HepG2 (cell line): ENCODE data around the gene GDAP1L1. TPM values are rescaled to one million over a fixed set of nuclear protein-coding genes. Genes with fewer than 3 reads are reported as not detected.

Experiments
- ATAC-seq: fragments of 200-7000 bp; cut with Tn5 transposase; 3 replicates; pipeline ENCODE4 v1.9.1; 2020; ENCODE audit warnings: mild to moderate bottlenecking, moderate library complexity
- BruUV-seq: library from RNA; stranded (reverse); fragments of 400-500 nt; replicated peaks from 2 replicates; lab custom pipeline; 2021; lab: Mats Ljungman, UMichigan
- CTCF ChIA-PET: fragments of 300-600 bp; formaldehyde crosslinking; extraction: SDS; loops from one replicate; lab custom pipeline; 2021; ENCODE audit warnings: low total read pairs, inconsistent platforms, low intra/inter-chr PET ratio; lab: Yijun Ruan, JAX
- POLR2A ChIA-PET: fragments of 350-600 bp; sonication (Branson Sonifier 250); formaldehyde crosslinking; loops from one replicate; lab custom pipeline; 2020; ENCODE audit warnings: antibody characterized with exemption, inconsistent platforms; lab: Yijun Ruan, JAX
- DNase-seq: peaks from one replicate; pipeline ENCODE4 v3.0.0-alpha.2; 2015; ENCODE audit warnings: low spot score
- FAIRE-seq: peaks from 3 replicates; lab custom pipeline; 2011; peaks lifted over from hg19 to GRCh38; lab: Jason Lieb, UNC
- H2AFZ ChIP-seq: one replicate; pipeline ENCODE4 v1.6.1; 2011; ENCODE audit warnings: low read length, inconsistent platforms
- H3K27ac ChIP-seq: fragments of 300-600 bp; 3 replicates; pipeline ENCODE4 v1.8.0; 2011; ENCODE audit warnings: mixed run types, mild to moderate bottlenecking, mixed read lengths, low read length, inconsistent platforms; ENCODE audit not compliant: insufficient read depth; ENCODE audit errors: extremely low read length
- H3K27me3 ChIP-seq, 2 experiments: fragments of 200-600 bp in 1 of 2; 2 replicates in 1 of 2; 3 replicates in 1 of 2; pipeline versions ENCODE4 v1.6.0 to v1.8.0; 2011; ENCODE audit warnings: low read length in 2 of 2, mild to moderate bottlenecking in 2 of 2, moderate library complexity in 2 of 2, inconsistent platforms in 1 of 2; ENCODE audit not compliant: insufficient read depth in 2 of 2, control insufficient read depth in 1 of 2
- H3K36me3 ChIP-seq, 2 experiments: fragments of 200-600 bp in 1 of 2; replicated peaks in 1 of 2; 2 replicates in 1 of 2; 3 replicates in 1 of 2; pipeline versions ENCODE4 v1.5.1 to v1.8.0; 2011; ENCODE audit warnings: low read length in 2 of 2, inconsistent platforms in 1 of 2; ENCODE audit not compliant: insufficient read depth in 2 of 2, control insufficient read depth in 1 of 2
- H3K4me1 ChIP-seq: 2 replicates; pipeline ENCODE4 v1.5.1; 2012; ENCODE audit warnings: low read length, inconsistent platforms; ENCODE audit not compliant: insufficient read depth
- H3K4me2 ChIP-seq: 2 replicates; pipeline ENCODE4 v1.6.0; 2011; ENCODE audit warnings: low read depth, low read length, inconsistent platforms
- H3K4me3 ChIP-seq, 3 experiments: fragments of 200-600 bp in 1 of 3; sonication (generic), shearing (Covaris generic) in 1 of 3; replicated peaks in 1 of 3; 2 replicates each; pipeline ENCODE4 v1.5.1; 2011 to 2016; ENCODE audit warnings: low read length in 3 of 3, inconsistent platforms in 2 of 3, low read depth in 2 of 3, mild to moderate bottlenecking in 2 of 3, control low read depth in 1 of 3, mixed read lengths in 1 of 3; ENCODE audit not compliant: insufficient read depth in 1 of 3
- H3K79me2 ChIP-seq: one replicate; pipeline ENCODE4 v1.6.1; 2011; ENCODE audit warnings: low read length, inconsistent platforms; ENCODE audit not compliant: insufficient read depth
- H3K9ac ChIP-seq: 2 replicates; pipeline ENCODE4 v1.6.0; 2011; ENCODE audit warnings: mild to moderate bottlenecking, low read depth, low read length, inconsistent platforms; ENCODE audit not compliant: insufficient read depth
- H3K9me3 ChIP-seq: 2 replicates; pipeline ENCODE4 v1.5.1; 2012; ENCODE audit warnings: mild to moderate bottlenecking, low read length
- H4K20me1 ChIP-seq: 2 replicates; pipeline ENCODE4 v1.6.0; 2011; ENCODE audit warnings: inconsistent platforms, mild to moderate bottlenecking, low read length, moderate library complexity; ENCODE audit not compliant: insufficient read depth
- AGO1 ChIP-seq: fragments of 200-400 bp; formaldehyde crosslinking; IDR thresholded peaks from 2 replicates; pipeline ENCODE4 v1.6.1; 2017; ENCODE audit warnings: mild to moderate bottlenecking, low read depth, low read length, moderate library complexity; ENCODE audit not compliant: poor library complexity, severe bottlenecking
- AHR ChIP-seq: IDR thresholded peaks from 2 replicates; pipeline ENCODE4 v1.6.1; 2018; ENCODE audit warnings: missing genetic modification reagents, missing compliant biosample characterization
- FOXK2 ChIP-seq: fragments of 450-650 bp; IDR thresholded peaks from 2 replicates; pipeline ENCODE4 v1.6.1; 2016
- SOX13 ChIP-seq, 3 experiments: fragments of 450-650 bp in 1 of 3; sonication (generic) in 1 of 3; formaldehyde crosslinking in 1 of 3; IDR thresholded peaks in 2 of 3; conservative IDR thresholded peaks in 1 of 3; 2 replicates each; pipeline versions ENCODE4 v1.5.0 to v1.6.1; 2016 to 2020; ENCODE audit warnings: antibody characterized with exemption in 1 of 3, mild to moderate bottlenecking in 1 of 3, missing compliant biosample characterization in 1 of 3, missing genetic modification reagents in 1 of 3, moderate library complexity in 1 of 3
- SOX5 ChIP-seq: IDR thresholded peaks from 2 replicates; pipeline ENCODE4 v1.6.1; 2016; ENCODE audit warnings: borderline replicate concordance
- TOE1 ChIP-seq: sonication (generic); formaldehyde crosslinking; IDR thresholded peaks from 2 replicates; pipeline ENCODE4 v1.4.0; 2020; ENCODE audit warnings: mild to moderate bottlenecking, missing genetic modification reagents
- ZMYM3 ChIP-seq: sonication (generic); formaldehyde crosslinking; IDR thresholded peaks from 2 replicates; pipeline ENCODE4 v1.5.1; 2020; ENCODE audit warnings: mild to moderate bottlenecking, missing genetic modification reagents
- ZNF224 ChIP-seq: sonication (generic); formaldehyde crosslinking; IDR thresholded peaks from 2 replicates; pipeline ENCODE4 v1.5.0; 2020; ENCODE audit warnings: mild to moderate bottlenecking, missing genetic modification reagents
- ZNF468 ChIP-seq: sonication (generic); formaldehyde crosslinking; IDR thresholded peaks from 2 replicates; pipeline ENCODE4 v1.8.0; 2022; ENCODE audit warnings: mild to moderate bottlenecking, moderate library complexity, missing genetic modification reagents
- ZNF512B ChIP-seq: sonication (generic); formaldehyde crosslinking; IDR thresholded peaks from 2 replicates; pipeline ENCODE4 v1.5.1; 2020; ENCODE audit warnings: missing genetic modification reagents, mild to moderate bottlenecking, borderline replicate concordance
- WGBS: methylation state at CpG from one replicate; pipeline ENCODE4 v1.1.6; 2017; ENCODE audit warnings: low lambda C conversion rate; 5-methylcytosine and 5-hydroxymethylcytosine counted together
- in situ Hi-C: cut with HindIII; loops from 2 replicates; pipeline ENCODE4 v1.10.0; 2017; ENCODE audit warnings: low pct_unique_long_range_greater_than_20kb; ENCODE audit not compliant: extremely low pct_ligation_motif_present
- intact Hi-C: fragments of 100-400 bp; cut with micrococcal nuclease; formaldehyde crosslinking; loops from one replicate; pipeline ENCODE4 v1.10.0; 2022; ENCODE audit not compliant: unreplicated experiment
- polyA plus RNA-seq, 8 experiments: library from polyadenylated mRNA; depleted of rRNA in 3 of 8; stranded (reverse) in 7 of 8; unstranded in 1 of 8; fragments of >200 nt; fragmentation: Illumina TruSeq in 4 of 8; extraction: Trizol in 4 of 8; gene quantifications; 2 replicates each; pipeline versions ENCODE4 v1.2.1 to v1.2.3, GENCODE V29; 2011 to 2016; ENCODE audit warnings: low read depth in 4 of 8, missing spikeins in 1 of 8, mixed read lengths in 1 of 8; ENCODE audit not compliant: insufficient read depth in 1 of 8
- total RNA-seq, 5 experiments: library from RNA; depleted of rRNA; stranded (reverse); fragments of >200 nt; fragmentation: Illumina TruSeq; extraction: Trizol; gene quantifications; 2 replicates each; pipeline ENCODE4 v1.2.3, GENCODE V29; 2016; ENCODE audit warnings: low read depth in 1 of 5

GDAP1L1 gene
- total and polyA plus RNA-seq, 2 of the 13 experiments (the other 11 are each of a cell fraction or from before 2014, with no cell fraction given): 0.04 TPM; not detected in 1

GRCh38 chr20:44235702-44236101, 11.4 kb upstream of the GDAP1L1 start:
- FAIRE-seq: no peak

More at GRCh38 chr20:44235702-44236101, 11.4 kb upstream of the GDAP1L1 start:
- Histone ChIP-seq H3K4me3 (no peak overlapping the region), H3K9ac (no peak overlapping the region), H3K4me1 (peaks cover 15% of the 10 kb centered on the region), H3K27me3 (peaks cover 0 to 3% of the 10 kb centered on the region in 2 experiments; a peak in 3 of 5 replicates), H3K79me2 (no peaks in the 10 kb centered on the region), H3K27ac (no peak overlapping the region), H3K4me2 (no peak overlapping the region), H3K36me3 (no peaks in the 10 kb centered on the region), H4K20me1 (no peaks in the 10 kb centered on the region), H3K9me3 (no peaks in the 10 kb centered on the region), H2AFZ (no peak overlapping the region)
- intact Hi-C loops: no loop called here
- ATAC-seq (no peak), DNase-seq (no peak)
- ChIA-PET CTCF (no interaction called here), POLR2A (interaction anchor here (0.9 kb wide), 1 partner anchor 67 kb away, joined by 4 read pairs; no protein-coding TSS in a partner anchor)
- no TSS peak for BruUV-seq
- TF ChIP-seq SOX5 (no peak), FOXK2 (no peak), SOX13 (IDR thresholded peaks at IDR 0.05) (no peak), SOX13 (CRISPR knock-in tag; conservative IDR thresholded peaks at IDR 0.05 in 1 of 2, IDR thresholded peaks at IDR 0.05 in 1 of 2) (no peak), AGO1 (no peak), AHR (CRISPR knock-in tag) (no peak), ZNF224 (CRISPR knock-in tag) (no peak), ZMYM3 (CRISPR knock-in tag) (no peak), ZNF468 (CRISPR knock-in tag) (no peak), ZNF512B (CRISPR knock-in tag) (no peak), TOE1 (CRISPR knock-in tag) (no peak)
- TF ChIP-seq, all 625 proteins: peak for 0
- 54% methylated on average over 2 of the region's 2 CpGs for WGBS
- in situ Hi-C loops: no loop called here
